ENCODE results near the gene TXNDC2.
"Not testable (repeated sequence)": the region's sequence is repeated elsewhere in the genome, so short reads cannot be mapped to it uniquely, and the experiment has no call there.

Gene TXNDC2

GRCh38 chr18:9906481-9906880, 20.7 kb downstream of the TXNDC2 start:
- Histone ChIP-seq H3K36me3 (ENCODE audit: insufficient read depth, low read length) (no peaks in the 10 kb centered on the region), H3K9ac (ENCODE audit: low read depth, low read length) (no peak overlapping the region), H3K4me3 (ENCODE audit: low read length) (no peak overlapping the region), H3K27me3 (ENCODE audit: control insufficient read depth, insufficient read depth, low read length) (peaks cover 8% of the 10 kb centered on the region), H3K4me2 (ENCODE audit: low read length) (no peak overlapping the region), H3K4me1 (ENCODE audit: control insufficient read depth, insufficient read depth, low read length) (peaks cover 4% of the 10 kb centered on the region), H3K9me3 (replicated peaks; ENCODE audit: low read length) (no peaks in the 10 kb centered on the region)

DNA sequence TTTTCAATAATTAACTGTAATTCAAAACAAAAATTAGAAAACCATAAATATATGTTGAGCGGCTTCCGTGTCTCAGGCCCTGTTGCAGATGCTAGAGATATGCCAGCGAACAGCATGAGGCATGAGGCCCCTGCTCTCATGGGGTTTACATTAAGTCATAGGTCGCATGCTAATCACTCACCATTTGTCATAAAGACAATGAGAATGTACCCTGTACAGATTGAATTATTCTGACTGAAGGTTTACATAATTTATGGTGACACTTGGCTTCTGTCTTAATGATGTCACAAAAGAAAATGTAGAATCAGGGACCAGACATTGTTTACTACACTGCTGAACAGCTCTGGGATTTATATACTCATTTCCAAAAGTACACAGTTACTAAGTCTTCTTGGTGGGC, 22.1 kb downstream of the TXNDC2 start:
- H3K4me3 ChIP-seq (ENCODE audit: low read length), result no peak overlapping the region
- H3K36me3 ChIP-seq (ENCODE audit: insufficient read depth, low read length), result no peaks in the 10 kb centered on the region
- H3K4me2 ChIP-seq (ENCODE audit: low read length), result no peak overlapping the region
- H3K4me1 ChIP-seq (ENCODE audit: control insufficient read depth, insufficient read depth, low read length), result peaks cover 7% of the 10 kb centered on the region
- H3K9me3 ChIP-seq (replicated peaks; ENCODE audit: low read length), result no peaks in the 10 kb centered on the region
- peaks cover 8% of the 10 kb centered on the region for H3K27me3 ChIP-seq (ENCODE audit: control insufficient read depth, insufficient read depth, low read length)
- H3K9ac ChIP-seq (ENCODE audit: low read depth, low read length), result no peak overlapping the region

GRCh38 chr18:9910071-9910470, 24.3 kb downstream of the TXNDC2 start:
- no peaks in the 10 kb centered on the region for H3K36me3 ChIP-seq (ENCODE audit: insufficient read depth, low read length)
- H3K9me3 ChIP-seq (replicated peaks; ENCODE audit: low read length), result no peaks in the 10 kb centered on the region
- H3K27me3 ChIP-seq (ENCODE audit: control insufficient read depth, insufficient read depth, low read length), result peaks cover 8% of the 10 kb centered on the region
- no peak overlapping the region for H3K4me2 ChIP-seq (ENCODE audit: low read length)
- H3K9ac ChIP-seq (ENCODE audit: low read depth, low read length), result no peak overlapping the region
- H3K4me1 ChIP-seq (ENCODE audit: control insufficient read depth, insufficient read depth, low read length), result peaks cover 10% of the 10 kb centered on the region
- no peak overlapping the region for H3K4me3 ChIP-seq (ENCODE audit: low read length)

DNA sequence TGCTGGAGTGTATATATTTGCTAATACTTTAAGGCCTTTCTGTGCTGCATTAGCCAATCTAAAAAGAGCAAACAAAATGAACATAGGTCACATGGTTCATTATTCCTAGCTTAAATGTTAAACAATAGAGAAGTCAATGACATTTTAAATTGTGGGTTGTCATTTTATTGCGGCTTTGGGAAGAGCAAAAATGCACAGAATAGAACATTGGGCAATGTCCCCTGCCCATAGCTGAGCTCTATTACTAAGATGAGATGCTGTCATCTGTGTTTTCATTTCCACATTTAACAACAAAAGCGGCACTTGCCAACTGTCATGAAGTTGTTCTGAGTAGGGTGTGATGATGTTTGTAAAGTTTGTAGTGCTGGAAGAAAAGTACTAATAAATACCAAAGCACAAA, 24.9 kb downstream of the TXNDC2 start:
- no peak overlapping the region for H3K4me2 ChIP-seq (ENCODE audit: low read length)
- peaks cover 6% of the 10 kb centered on the region for H3K4me1 ChIP-seq (ENCODE audit: control insufficient read depth, insufficient read depth, low read length)
- no peak overlapping the region for H3K4me3 ChIP-seq (ENCODE audit: low read length)
- H3K36me3 ChIP-seq (ENCODE audit: insufficient read depth, low read length), result no peaks in the 10 kb centered on the region
- peaks cover 8% of the 10 kb centered on the region for H3K27me3 ChIP-seq (ENCODE audit: control insufficient read depth, insufficient read depth, low read length)
- H3K9ac ChIP-seq (ENCODE audit: low read depth, low read length), result no peak overlapping the region
- H3K9me3 ChIP-seq (replicated peaks; ENCODE audit: low read length), result no peaks in the 10 kb centered on the region

DNA sequence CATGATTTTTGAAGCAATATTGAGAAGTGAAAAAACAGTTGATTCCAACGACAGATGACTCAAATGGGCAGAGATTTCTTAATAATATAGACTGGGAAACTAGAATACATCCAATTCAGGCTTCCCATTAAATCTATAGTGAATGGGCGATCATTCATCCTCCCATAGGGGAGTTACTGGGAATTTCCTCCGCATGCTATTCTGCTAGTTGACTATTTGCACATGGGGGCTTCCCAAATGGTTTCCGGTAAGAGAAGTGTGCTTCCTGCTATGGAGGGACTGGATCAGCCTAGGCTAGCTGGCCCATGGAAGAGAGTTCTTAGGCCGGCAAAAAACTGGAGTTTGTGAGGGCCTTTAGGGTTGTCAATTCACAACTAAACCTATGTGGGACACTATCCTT, 25.5 kb downstream of the TXNDC2 start:
- no peaks in the 10 kb centered on the region for H3K36me3 ChIP-seq (ENCODE audit: insufficient read depth, low read length)
- H3K4me2 ChIP-seq (ENCODE audit: low read length), result no peak overlapping the region
- no peaks in the 10 kb centered on the region for H3K9me3 ChIP-seq (replicated peaks; ENCODE audit: low read length)
- H3K4me3 ChIP-seq (ENCODE audit: low read length), result no peak overlapping the region
- no peak overlapping the region for H3K9ac ChIP-seq (ENCODE audit: low read depth, low read length)
- peaks cover 8% of the 10 kb centered on the region for H3K27me3 ChIP-seq (ENCODE audit: control insufficient read depth, insufficient read depth, low read length)
- H3K4me1 ChIP-seq (ENCODE audit: control insufficient read depth, insufficient read depth, low read length), result peaks cover 11% of the 10 kb centered on the region

DNA sequence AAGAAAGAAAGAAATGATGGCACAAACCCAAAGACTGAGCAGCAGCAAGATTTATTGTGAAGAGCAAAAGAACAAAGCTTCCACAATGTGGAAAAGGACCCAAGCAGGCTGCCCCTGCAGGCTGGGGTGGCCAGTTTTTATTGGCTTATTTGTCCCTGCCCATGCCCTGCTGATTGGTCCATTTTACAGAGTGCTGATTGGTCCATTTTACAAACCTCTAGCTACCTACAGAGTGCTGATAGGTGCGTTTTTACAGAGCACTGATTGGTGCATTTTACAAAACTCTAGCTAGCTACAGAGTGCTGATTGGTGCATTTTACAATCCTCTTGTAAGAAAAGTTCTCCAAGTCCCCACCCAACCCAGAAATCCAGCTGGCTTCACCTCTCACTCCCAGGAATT, 26.5 kb downstream of the TXNDC2 start:
- not testable (repeated sequence) for H3K4me2 ChIP-seq (ENCODE audit: low read length); H3K4me3 ChIP-seq (ENCODE audit: low read length); H3K9ac ChIP-seq (ENCODE audit: low read depth, low read length); H3K9me3 ChIP-seq (replicated peaks; ENCODE audit: low read length); H3K27me3 ChIP-seq (ENCODE audit: control insufficient read depth, insufficient read depth, low read length); H3K36me3 ChIP-seq (ENCODE audit: insufficient read depth, low read length)
- H3K4me1 ChIP-seq (ENCODE audit: control insufficient read depth, insufficient read depth, low read length), result peaks cover 21% of the 10 kb centered on the region

DNA sequence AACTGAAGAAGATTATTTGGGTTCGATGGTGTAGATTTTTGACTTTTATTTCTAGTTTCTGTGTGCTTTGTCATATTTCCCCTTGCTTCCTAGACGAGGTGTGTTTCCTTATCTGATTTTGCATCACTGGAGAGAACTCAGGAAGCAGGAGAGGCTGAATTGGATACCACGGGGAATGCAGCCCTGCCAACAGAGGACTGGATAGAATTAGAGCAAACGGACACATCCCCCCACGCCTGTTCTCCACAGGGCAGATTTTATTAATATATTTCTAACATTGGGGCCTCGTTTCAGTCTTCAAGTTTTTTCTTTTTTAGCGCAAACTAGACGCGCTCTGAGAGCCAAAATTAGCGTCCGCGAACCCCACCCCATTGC, 27.4 kb downstream of the TXNDC2 start:
- Histone ChIP-seq H3K4me2 (ENCODE audit: low read length) (peak overlapping the region; percentile 84), H3K4me3 (ENCODE audit: low read length) (peak overlapping the region; percentile 92), H3K9me3 (replicated peaks; ENCODE audit: low read length) (no peaks in the 10 kb centered on the region), H3K9ac (ENCODE audit: low read depth, low read length) (peak overlapping the region; percentile 97), H3K4me1 (ENCODE audit: control insufficient read depth, insufficient read depth, low read length) (peaks cover 29% of the 10 kb centered on the region), H3K27me3 (ENCODE audit: control insufficient read depth, insufficient read depth, low read length) (peaks cover 5% of the 10 kb centered on the region), H3K36me3 (ENCODE audit: insufficient read depth, low read length) (no peaks in the 10 kb centered on the region)

GRCh38 chr18:9913526-9914333, 28.0 kb downstream of the TXNDC2 start, which contains the start of gene VAPA:
VAPA (plus strand) TSS chr18:9914016; CDS start chr18:9914257, 241 bp downstream.
- peaks cover 35% of the 10 kb centered on the region for H3K4me1 ChIP-seq (ENCODE audit: control insufficient read depth, insufficient read depth, low read length)
- no peaks in the 10 kb centered on the region for H3K9me3 ChIP-seq (replicated peaks; ENCODE audit: low read length)
- H3K4me3 ChIP-seq (ENCODE audit: low read length), result peak within 1 kb of the TSS; percentile 92
- no peaks in the 10 kb centered on the region for H3K27me3 ChIP-seq (ENCODE audit: control insufficient read depth, insufficient read depth, low read length)
- H3K4me2 ChIP-seq (ENCODE audit: low read length), result peak within 1 kb of the TSS; percentile 84
- peak within 1 kb of the TSS; percentile 97 for H3K9ac ChIP-seq (ENCODE audit: low read depth, low read length)
- no peaks in the 10 kb centered on the region for H3K36me3 ChIP-seq (ENCODE audit: insufficient read depth, low read length)

- no peaks in the 10 kb centered on the region for H3K36me3 ChIP-seq (ENCODE audit: insufficient read depth, low read length)
- H3K27me3 ChIP-seq (ENCODE audit: control insufficient read depth, insufficient read depth, low read length), result no peaks in the 10 kb centered on the region
- peaks cover 41% of the 10 kb centered on the region for H3K4me1 ChIP-seq (ENCODE audit: control insufficient read depth, insufficient read depth, low read length)
- peak overlapping the region; percentile 92 for H3K4me3 ChIP-seq (ENCODE audit: low read length)
- H3K9me3 ChIP-seq (replicated peaks; ENCODE audit: low read length), result no peaks in the 10 kb centered on the region
- H3K9ac ChIP-seq (ENCODE audit: low read depth, low read length), result peak overlapping the region; percentile 97
- H3K4me2 ChIP-seq (ENCODE audit: low read length), result peak overlapping the region; percentile 57
Observed at GRCh38 chr18:9914334-9914583, 28.5 kb downstream of the TXNDC2 start.

DNA sequence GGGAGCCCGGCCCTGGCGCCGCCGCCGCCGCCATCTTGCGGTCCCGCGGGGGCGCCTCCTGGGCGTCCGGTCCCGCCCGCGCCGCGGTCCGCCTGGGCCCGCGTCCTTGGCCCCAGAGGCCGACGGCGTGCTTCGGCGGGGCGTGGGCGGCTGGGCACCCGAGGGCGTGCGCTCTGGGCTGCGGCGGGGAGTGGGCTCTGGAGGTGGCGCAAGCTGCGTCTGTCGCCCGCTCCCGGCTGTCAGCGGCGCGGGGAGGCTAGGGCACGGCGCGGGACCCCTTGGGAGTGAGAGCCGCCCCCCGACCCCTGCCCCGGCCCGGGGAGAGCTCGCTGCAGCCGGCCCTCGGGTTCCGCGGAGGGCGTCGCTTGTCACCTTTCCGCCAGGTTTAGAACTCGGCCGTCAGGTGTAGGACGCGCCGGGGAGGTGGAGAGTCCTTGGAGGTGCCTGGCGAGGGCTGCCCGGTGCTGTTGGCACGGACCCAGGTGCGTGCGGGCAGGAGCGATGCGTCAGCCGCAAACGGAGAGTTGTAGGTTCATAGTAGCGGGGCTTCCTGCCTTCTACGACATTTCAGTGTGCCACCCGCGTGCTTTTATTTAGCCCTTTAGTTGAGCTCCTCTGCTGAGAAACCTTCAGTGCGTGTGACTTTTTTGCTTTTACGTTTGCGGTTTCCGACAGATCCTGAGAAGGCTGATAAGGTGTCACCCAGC, 29.0 kb downstream of the TXNDC2 start:
- no peaks in the 10 kb centered on the region for H3K27me3 ChIP-seq (ENCODE audit: control insufficient read depth, insufficient read depth, low read length)
- peak overlapping the region; percentile 81 for H3K4me2 ChIP-seq (ENCODE audit: low read length)
- H3K9ac ChIP-seq (ENCODE audit: low read depth, low read length), result peak overlapping the region; percentile 97
- H3K9me3 ChIP-seq (replicated peaks; ENCODE audit: low read length), result no peaks in the 10 kb centered on the region
- H3K36me3 ChIP-seq (ENCODE audit: insufficient read depth, low read length), result no peaks in the 10 kb centered on the region
- H3K4me1 ChIP-seq (ENCODE audit: control insufficient read depth, insufficient read depth, low read length), result peaks cover 44% of the 10 kb centered on the region
- H3K4me3 ChIP-seq (ENCODE audit: low read length), result peak overlapping the region; percentile 92

GRCh38 chr18:9915291-9916076, 29.7 kb downstream of the TXNDC2 start:
- peak overlapping the region; percentile 92 for H3K4me3 ChIP-seq (ENCODE audit: low read length)
- H3K36me3 ChIP-seq (ENCODE audit: insufficient read depth, low read length), result no peaks in the 10 kb centered on the region
- H3K4me2 ChIP-seq (ENCODE audit: low read length), result peak overlapping the region; percentile 81
- H3K9ac ChIP-seq (ENCODE audit: low read depth, low read length), result peak overlapping the region; percentile 97
- H3K27me3 ChIP-seq (ENCODE audit: control insufficient read depth, insufficient read depth, low read length), result no peaks in the 10 kb centered on the region
- no peaks in the 10 kb centered on the region for H3K9me3 ChIP-seq (replicated peaks; ENCODE audit: low read length)
- H3K4me1 ChIP-seq (ENCODE audit: control insufficient read depth, insufficient read depth, low read length), result peaks cover 44% of the 10 kb centered on the region
